Vagina (tissue), 2 donors: ENCODE data around the gene CCDC88A. TPM values are rescaled to one million over a fixed set of nuclear protein-coding genes. Genes with fewer than 3 reads are reported as not detected.
"Not testable (repeated sequence)": the region's sequence is repeated elsewhere in the genome, so short reads cannot be mapped to it uniquely, and the experiment has no call there.

Source experiments
- DNase-seq, 2 donors: peaks; one replicate each; pipeline ENCODE4 v3.0.0-alpha.2; 2017; ENCODE audit errors: extremely low spot score in 2 of 2
- H3K27ac ChIP-seq: fragments of 200-600 bp; sonication (generic); one replicate; pipeline ENCODE4 v1.5.1; 2019
- H3K27me3 ChIP-seq: fragments of 200-600 bp; sonication (generic); one replicate; pipeline ENCODE4 v1.5.1; 2019
- H3K36me3 ChIP-seq, 2 donors: fragments of 200-600 bp; sonication (generic); one replicate each; pipeline ENCODE4 v1.5.1; 2017 to 2019
- H3K4me1 ChIP-seq: fragments of 200-600 bp; sonication (generic); one replicate; pipeline ENCODE4 v1.5.1; 2019
- H3K4me3 ChIP-seq, 2 donors: fragments of 200-600 bp; sonication (generic); 1 replicate in 1 of 2; 2 replicates in 1 of 2; pipeline ENCODE4 v1.5.1; 2016 to 2019
- H3K9me3 ChIP-seq: fragments of 200-600 bp; sonication (generic); one replicate; pipeline ENCODE4 v1.5.1; 2019
- POLR2A ChIP-seq, 2 donors: fragments of 450-650 bp; IDR thresholded peaks; one replicate each; pipeline ENCODE4 v1.6.1; 2017; ENCODE audit warnings: antibody characterized with exemption in 2 of 2, mild to moderate bottlenecking in 2 of 2, moderate library complexity in 2 of 2
- POLR2AphosphoS5 ChIP-seq, 2 donors: sonication (generic); formaldehyde crosslinking; IDR thresholded peaks; one replicate each; pipeline ENCODE4 v1.9.0; 2017; ENCODE audit warnings: antibody characterized with exemption in 2 of 2, mild to moderate bottlenecking in 2 of 2, low read depth in 1 of 2; ENCODE audit not compliant: insufficient read depth in 1 of 2
- intact Hi-C: fragments of 100-400 bp; cut with DNase I; formaldehyde crosslinking; loops from one replicate; pipeline ENCODE4 v1.15.1; 2023
- total RNA-seq: library from RNA; depleted of rRNA; stranded (reverse); fragments of >200 nt; gene quantifications from one replicate; pipeline ENCODE4 v1.2.3, GENCODE V29; 2016
- TF ChIP-seq, protein P1 (sequence below), 3 experiments: fragments of 450-650 bp in 2 of 3; fragments of 200-600 bp in 1 of 3; sonication (generic) in 1 of 3; IDR thresholded peaks; one replicate each; pipeline ENCODE4 v1.5.1; 2017 to 2019; ENCODE audit warnings: antibody characterized with exemption in 3 of 3, mild to moderate bottlenecking in 2 of 3, moderate library complexity in 2 of 3

The CCDC88A gene
- total RNA-seq, 1 donor from 2014 or later, result 34.9 TPM

DNA sequence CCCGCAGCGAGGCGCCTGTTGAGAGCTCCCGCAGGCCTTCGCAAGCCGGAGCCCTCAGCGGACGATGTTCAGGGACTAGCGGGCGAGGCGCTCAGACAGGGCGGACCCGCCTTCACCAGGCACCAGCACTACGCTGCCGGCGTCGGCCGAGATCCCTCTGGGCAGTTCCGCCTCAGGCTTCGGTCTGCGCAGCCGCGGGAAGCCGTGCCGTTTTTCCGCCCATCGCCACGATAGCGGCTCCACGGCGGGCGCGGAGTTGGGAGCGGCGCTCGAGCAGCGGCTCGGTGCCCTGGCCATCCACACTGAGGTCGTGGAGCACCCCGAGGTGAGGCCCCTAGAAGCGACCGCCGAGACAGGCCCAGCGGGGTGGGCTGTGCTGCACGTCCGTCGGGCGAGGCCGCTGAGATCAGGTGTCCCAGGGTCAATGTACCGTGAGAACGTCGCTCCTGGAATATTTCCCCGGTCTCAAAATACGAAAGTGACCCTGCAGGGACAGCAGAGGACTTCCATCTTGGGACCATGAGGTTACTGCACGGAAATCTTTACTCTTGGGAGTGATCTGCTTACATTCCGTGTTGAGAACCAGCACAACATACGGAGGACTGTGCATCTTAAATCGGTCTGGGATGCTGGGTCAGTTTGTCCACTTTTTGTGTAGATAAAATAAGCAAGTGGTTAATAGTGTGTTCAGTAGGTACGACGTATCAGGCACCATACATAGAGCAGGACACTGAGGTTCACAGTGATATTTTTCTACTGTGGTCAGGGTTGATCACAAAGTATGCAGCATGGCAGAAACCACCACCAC, 137.3 kb downstream of the CCDC88A start:
- Histone ChIP-seq H3K9me3 (no peaks in the 10 kb centered on the region), H3K27ac (peak overlapping the region; percentile 90), H3K36me3 (no peaks in the 10 kb centered on the region), H3K4me3 (peak overlapping the region; percentile 50 to 60), H3K27me3 (no peaks in the 10 kb centered on the region), H3K4me1 (peaks cover 15% of the 10 kb centered on the region)
- DNase-seq, result no peak
- TF ChIP-seq POLR2AphosphoS5 (IDR thresholded peaks at IDR 0.05; ENCODE audit: insufficient read depth in 1 of 2, low read depth in 1 of 2), result peak; percentile 58 to 79
- peak in 1 of 2 donors; percentile 31 for TF ChIP-seq POLR2A (IDR thresholded peaks at IDR 0.05)
- TF ChIP-seq, protein P1, sequence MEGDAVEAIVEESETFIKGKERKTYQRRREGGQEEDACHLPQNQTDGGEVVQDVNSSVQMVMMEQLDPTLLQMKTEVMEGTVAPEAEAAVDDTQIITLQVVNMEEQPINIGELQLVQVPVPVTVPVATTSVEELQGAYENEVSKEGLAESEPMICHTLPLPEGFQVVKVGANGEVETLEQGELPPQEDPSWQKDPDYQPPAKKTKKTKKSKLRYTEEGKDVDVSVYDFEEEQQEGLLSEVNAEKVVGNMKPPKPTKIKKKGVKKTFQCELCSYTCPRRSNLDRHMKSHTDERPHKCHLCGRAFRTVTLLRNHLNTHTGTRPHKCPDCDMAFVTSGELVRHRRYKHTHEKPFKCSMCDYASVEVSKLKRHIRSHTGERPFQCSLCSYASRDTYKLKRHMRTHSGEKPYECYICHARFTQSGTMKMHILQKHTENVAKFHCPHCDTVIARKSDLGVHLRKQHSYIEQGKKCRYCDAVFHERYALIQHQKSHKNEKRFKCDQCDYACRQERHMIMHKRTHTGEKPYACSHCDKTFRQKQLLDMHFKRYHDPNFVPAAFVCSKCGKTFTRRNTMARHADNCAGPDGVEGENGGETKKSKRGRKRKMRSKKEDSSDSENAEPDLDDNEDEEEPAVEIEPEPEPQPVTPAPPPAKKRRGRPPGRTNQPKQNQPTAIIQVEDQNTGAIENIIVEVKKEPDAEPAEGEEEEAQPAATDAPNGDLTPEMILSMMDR (IDR thresholded peaks at IDR 0.05), result no peak
- intact Hi-C loops, result no loop called here

DNA sequence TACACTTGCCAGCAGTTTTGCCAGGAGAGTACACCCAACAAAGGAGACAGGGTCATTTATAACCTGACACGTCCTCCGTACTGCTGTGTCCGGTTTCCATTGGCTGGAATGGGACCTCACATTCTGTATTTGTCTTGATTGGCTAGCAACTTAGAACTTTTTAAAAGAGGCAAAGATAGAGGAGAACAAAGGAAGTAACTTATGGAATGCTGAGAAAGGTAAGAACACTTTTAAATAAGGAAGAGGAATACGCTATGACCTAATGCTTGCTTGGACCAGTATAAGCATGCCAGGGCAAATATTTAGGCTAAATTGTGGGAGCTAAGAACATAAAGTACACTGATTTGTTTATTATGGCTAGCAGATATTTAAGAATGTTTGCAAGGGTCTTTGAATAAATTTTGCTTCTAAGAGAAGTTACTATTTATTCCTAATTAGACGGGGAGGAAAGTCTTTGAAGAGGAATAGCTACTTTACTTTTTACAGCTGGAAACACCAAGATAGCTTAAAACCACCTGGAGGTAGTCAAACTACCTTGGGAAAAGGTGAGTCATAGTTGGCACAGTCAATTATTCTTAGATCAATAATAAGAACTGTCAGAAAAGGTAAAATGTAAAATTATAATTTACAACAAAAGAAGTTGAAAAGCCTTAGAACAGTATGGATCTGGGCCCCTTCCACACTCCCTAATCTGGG, 138.7 kb downstream of the CCDC88A start:
- DNase-seq, H3K9me3 ChIP-seq, intact Hi-C loops: not testable (repeated sequence)

DNA sequence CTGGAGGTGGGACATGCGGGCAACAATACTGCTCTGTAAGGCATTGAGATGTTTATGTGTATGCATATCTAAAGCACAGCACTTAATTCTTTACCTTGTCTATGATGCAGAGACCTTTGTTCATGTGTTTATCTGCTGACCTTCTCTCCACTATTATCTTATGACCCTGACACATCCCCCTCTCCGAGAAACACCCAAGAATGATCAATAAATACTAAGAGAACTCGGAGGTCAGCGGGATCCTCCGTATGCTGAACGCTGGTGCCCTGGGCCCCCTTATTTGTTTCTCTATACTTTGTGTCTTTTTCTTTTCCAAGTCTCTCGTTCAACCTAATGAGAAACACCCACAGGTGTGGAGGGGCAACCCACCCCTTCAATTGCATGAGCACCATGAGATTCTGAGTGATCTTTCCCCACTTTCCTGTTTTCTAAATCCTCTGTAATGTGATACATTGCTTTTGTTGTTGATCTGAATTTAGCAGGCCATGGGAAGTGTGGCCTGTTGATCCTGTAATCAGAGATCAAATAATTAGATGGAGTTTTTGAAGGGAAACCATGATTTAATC, 139.7 kb downstream of the CCDC88A start:
- H3K4me3 ChIP-seq, H3K36me3 ChIP-seq, H3K9me3 ChIP-seq, H3K27ac ChIP-seq, DNase-seq, intact Hi-C loops, H3K27me3 ChIP-seq: not testable (repeated sequence)
- peaks cover 15% of the 10 kb centered on the region for H3K4me1 ChIP-seq

More for the DNA sequence above, 138.7 kb downstream of the CCDC88A start:
- H3K4me1 ChIP-seq, result peaks cover 15% of the 10 kb centered on the region
- H3K27me3 ChIP-seq, H3K27ac ChIP-seq, H3K36me3 ChIP-seq, H3K4me3 ChIP-seq: not testable (repeated sequence)

DNA sequence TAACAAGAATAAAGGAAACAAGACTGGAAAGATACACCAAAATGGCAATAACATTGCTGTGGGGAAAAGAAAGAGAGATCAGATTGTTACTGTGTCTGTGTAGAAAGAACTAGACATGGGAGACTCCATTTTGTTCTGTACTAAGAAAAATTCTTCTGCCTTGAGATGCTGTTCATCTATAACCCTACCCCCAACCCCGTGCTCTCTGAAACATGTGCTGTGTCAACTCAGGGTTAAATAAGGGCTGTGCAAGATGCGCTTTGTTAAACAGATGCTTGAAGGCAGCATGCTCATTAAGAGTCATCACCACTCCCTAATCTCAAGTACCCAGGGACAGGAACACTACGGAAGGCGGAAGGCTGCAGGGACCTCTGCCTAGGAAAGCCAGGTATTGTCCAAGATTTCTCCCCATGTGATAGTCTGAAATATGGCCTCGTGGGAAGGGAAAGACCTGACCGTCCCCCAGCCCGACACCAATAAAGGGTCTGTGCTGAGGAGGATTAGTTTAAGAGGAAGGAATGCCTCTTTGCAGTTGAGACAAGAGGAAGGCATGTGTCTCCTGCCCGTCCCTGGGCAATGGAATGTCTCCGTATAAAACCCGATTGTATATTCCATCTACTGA, 140.3 kb downstream of the CCDC88A start:
- H3K27ac ChIP-seq, intact Hi-C loops, DNase-seq, H3K27me3 ChIP-seq, H3K4me3 ChIP-seq, H3K9me3 ChIP-seq, H3K36me3 ChIP-seq: not testable (repeated sequence)
- H3K4me1 ChIP-seq, result peaks cover 15% of the 10 kb centered on the region

DNA sequence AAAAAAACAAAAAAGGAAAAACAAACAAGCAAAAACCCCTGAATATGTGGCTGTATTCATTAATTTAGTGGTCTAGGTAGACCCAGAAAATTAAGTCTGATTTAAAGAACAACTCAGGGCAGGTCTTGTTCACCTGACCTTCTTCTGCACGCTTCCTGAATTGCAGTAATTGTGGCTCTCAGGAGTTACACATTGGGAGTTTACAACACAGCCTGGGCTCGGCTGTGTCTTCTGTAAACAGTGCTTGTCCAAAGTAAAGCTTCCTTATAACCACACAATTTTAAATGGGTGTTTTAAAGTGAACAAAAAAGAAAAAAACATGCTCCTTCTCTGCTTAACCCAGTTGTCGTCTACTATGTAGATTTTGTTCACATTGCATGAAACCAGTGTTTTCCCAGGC, 142.3 kb downstream of the CCDC88A start:
- H3K4me1 ChIP-seq, result peaks cover 7% of the 10 kb centered on the region

DNA sequence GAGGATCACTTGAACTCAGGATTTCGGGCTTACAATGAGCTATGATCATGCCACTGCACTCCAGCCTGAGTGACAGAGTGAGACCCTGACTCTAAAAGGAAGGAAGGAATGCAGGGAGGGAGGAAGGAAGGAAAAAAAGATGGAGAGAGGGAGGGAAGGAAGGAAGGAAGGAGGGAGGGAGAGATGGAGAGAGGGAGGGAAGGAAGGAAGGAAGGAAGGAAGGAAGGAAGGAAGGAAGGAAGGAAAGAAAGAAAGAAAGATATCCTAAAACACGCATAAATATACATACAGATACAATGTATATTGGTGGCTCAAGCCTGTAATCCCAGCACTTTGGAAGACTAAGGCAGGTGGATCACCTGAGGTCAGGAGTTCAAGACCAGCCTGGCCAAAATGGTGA, 145.3 kb downstream of the CCDC88A start:
- H3K4me3 ChIP-seq, H3K9me3 ChIP-seq, H3K36me3 ChIP-seq, H3K27ac ChIP-seq, DNase-seq, intact Hi-C loops, H3K4me1 ChIP-seq, H3K27me3 ChIP-seq: not testable (repeated sequence)

More for the DNA sequence above, 142.3 kb downstream of the CCDC88A start:
- intact Hi-C loops, result no loop called here
- Histone ChIP-seq H3K36me3 (no peaks in the 10 kb centered on the region), H3K27ac (no peak overlapping the region), H3K27me3 (no peaks in the 10 kb centered on the region), H3K4me3 (no peak overlapping the region), H3K9me3 (no peaks in the 10 kb centered on the region)
- TF ChIP-seq, protein P1 (IDR thresholded peaks at IDR 0.05), result no peak
- TF ChIP-seq POLR2A (IDR thresholded peaks at IDR 0.05), result no peak
- no peak for TF ChIP-seq POLR2AphosphoS5 (IDR thresholded peaks at IDR 0.05; ENCODE audit: insufficient read depth in 1 of 2, low read depth in 1 of 2)
- DNase-seq, result no peak
